ENCODE data around the gene STUB1. TPM values are rescaled to one million over a fixed set of nuclear protein-coding genes. Genes with fewer than 3 reads are reported as not detected.
"Not testable (repeated sequence)": the region's sequence is repeated elsewhere in the genome, so short reads cannot be mapped to it uniquely, and the experiment has no call there.

STUB1 gene
- total RNA-seq, 4 donors from 2014 or later = 152 to 213 (median 186) TPM

DNA sequence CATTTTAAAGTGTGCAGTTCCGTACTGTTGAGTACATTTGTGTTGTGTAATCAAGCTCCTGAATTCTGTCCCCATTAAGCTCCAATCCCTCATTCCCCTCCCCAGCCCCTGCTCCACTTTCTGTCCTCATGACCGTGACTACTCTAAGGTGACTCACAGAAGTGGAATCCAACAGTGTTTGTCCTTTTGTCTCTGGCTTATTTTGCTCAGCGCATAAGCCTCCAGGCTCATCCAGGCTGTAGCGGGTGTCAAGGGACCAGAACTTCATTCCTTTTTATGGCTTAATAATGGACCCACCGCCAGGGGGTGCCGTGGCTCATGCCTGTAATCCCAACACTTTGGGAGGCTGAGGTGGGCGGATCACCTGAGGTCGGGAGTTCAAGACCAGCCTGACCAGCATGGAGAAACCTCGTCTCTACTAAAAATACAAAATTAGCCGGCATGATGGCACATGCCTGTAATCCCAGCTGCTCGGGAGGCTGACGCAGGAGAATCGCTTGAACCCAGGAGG lies 32.6 kb downstream of the STUB1 start:
- WGBS, 2 donors = 55 to 58% methylated on average over 13 of the region's 13 CpGs
- peaks cover under 1 to 39% of the 10 kb centered on the region in 2 donors for H3K27me3 ChIP-seq

GRCh38 chr16:714079-714478 lies 33.9 kb downstream of the STUB1 start:
- Histone ChIP-seq H3K4me3 (peak overlapping the region in 1 of 4 donors; percentile 89), H3K27ac (peak overlapping the region in 2 of 4 donors; percentile 58 to 63), H3K36me3 (no peaks in the 10 kb centered on the region), H3K27me3 (peaks cover 0 to 26% of the 10 kb centered on the region in 2 donors), H3K9me3 (no peaks in the 10 kb centered on the region), H3K4me1 (peaks cover 0 to 68% (median 33%) of the 10 kb centered on the region in 4 donors)
- 53 to 71% methylated on average over 3 to 10 of the region's 11 CpGs for WGBS, 2 donors
- no peak for DNase-seq (ENCODE audit: low spot score in 2 of 2)
- TF ChIP-seq EP300 (IDR thresholded peaks at IDR 0.05) (no peak), CTCF (IDR thresholded peaks at IDR 0.05) (no peak), POLR2A (IDR thresholded peaks at IDR 0.05) (no peak)

More for the DNA sequence above, 32.6 kb downstream of the STUB1 start:
- DNase-seq (ENCODE audit: low spot score in 2 of 2); H3K27ac ChIP-seq; H3K36me3 ChIP-seq; H3K9me3 ChIP-seq; H3K4me3 ChIP-seq: not testable (repeated sequence)
- TF ChIP-seq CTCF (IDR thresholded peaks at IDR 0.05) = peak in 3 of 5 experiments; percentile 18 to 40 (median 31)
- H3K4me1 ChIP-seq = peaks cover 0 to 55% (median 25%) of the 10 kb centered on the region in 4 donors

GRCh38 chr16:714558-715476 lies 34.6 kb downstream of the STUB1 start, which contains the start of gene METRN:
Gene METRN, plus strand, starts transcription at chr16:715118. Its CDS starts 172 bp downstream, at chr16:715290.
- peak; percentile 88 to 90 for DNase-seq (ENCODE audit: low spot score in 2 of 2)
- TF ChIP-seq POLR2A (IDR thresholded peaks at IDR 0.05) (peak in 1 of 2 donors; percentile 46), CTCF (IDR thresholded peaks at IDR 0.05) (peak in 1 of 5 experiments; percentile 13), EP300 (IDR thresholded peaks at IDR 0.05) (peak in 1 of 2 donors; percentile 35)
- H3K4me3 ChIP-seq = peak within 1 kb of the TSS; percentile 49 to 89 (median 66)
- H3K4me1 ChIP-seq = peaks cover 0 to 73% (median 37%) of the 10 kb centered on the region in 4 donors
- no peaks in the 10 kb centered on the region for H3K9me3 ChIP-seq
- 2 to 8% methylated on average over 30 to 43 of the region's 108 CpGs for WGBS, 2 donors
- peak within 1 kb of the TSS; percentile 30 to 88 (median 81) for H3K27ac ChIP-seq
- H3K27me3 ChIP-seq = peaks cover 0 to 18% of the 10 kb centered on the region in 2 donors
- H3K36me3 ChIP-seq = no peaks in the 10 kb centered on the region

DNA sequence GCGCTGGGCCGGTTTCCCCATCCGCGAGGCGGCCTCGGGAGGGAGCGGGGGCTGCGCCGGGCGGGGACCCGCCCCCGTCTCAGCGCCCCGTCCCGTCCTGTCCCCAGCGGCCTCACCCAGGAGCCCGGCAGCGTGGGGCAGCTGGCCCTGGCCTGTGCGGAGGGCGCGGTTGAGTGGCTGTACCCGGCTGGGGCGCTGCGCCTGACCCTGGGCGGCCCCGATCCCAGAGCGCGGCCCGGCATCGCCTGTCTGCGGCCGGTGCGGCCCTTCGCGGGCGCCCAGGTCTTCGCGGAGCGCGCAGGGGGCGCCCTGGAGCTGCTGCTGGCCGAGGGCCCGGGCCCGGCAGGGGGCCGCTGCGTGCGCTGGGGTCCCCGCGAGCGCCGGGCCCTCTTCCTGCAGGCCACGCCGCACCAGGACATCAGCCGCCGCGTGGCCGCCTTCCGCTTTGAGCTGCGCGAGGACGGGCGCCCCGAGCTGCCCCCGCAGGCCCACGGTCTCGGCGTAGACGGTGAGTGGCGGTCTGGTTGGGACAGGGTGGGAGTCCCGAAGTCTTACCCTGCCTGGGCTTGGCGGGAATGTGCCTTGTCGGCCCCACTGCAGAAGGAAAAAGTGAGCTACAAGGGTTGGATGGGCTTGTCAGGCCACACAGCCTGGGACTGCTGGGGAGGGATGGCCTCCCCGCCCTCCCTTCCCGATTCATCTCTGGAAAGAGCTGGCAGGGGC lies 35.4 kb downstream of the STUB1 start:
- DNase-seq (ENCODE audit: low spot score in 2 of 2) = no peak
- TF ChIP-seq CTCF (IDR thresholded peaks at IDR 0.05) (peak in 3 of 5 experiments; percentile 1 to 25 (median 20)), EP300 (IDR thresholded peaks at IDR 0.05) (no peak)
- H3K4me3 ChIP-seq = peak overlapping the region; percentile 49 to 89 (median 66)
- no peaks in the 10 kb centered on the region for H3K9me3 ChIP-seq
- 1 to 2% methylated on average over 34 to 45 of the region's 74 CpGs for WGBS, 2 donors
- peak overlapping the region; percentile 30 to 88 (median 81) for H3K27ac ChIP-seq
- H3K27me3 ChIP-seq = peaks cover 0 to 10% of the 10 kb centered on the region in 2 donors
- no peaks in the 10 kb centered on the region for H3K36me3 ChIP-seq
- peaks cover 0 to 74% (median 43%) of the 10 kb centered on the region in 4 donors for H3K4me1 ChIP-seq

Measured in tibial nerve (tissue), 4 donors.